Peyer's patch (tissue), 4 donors: Measurements from ENCODE around the gene ARRDC1. TPM values are rescaled to one million over a fixed set of nuclear protein-coding genes. Genes with fewer than 3 reads are reported as not detected.
"Not testable (repeated sequence)": the region's sequence is repeated elsewhere in the genome, so short reads cannot be mapped to it uniquely, and the experiment has no call there.

Experiments used
- DNase-seq, 3 donors: peaks; one replicate each; pipeline ENCODE4 v3.0.0-alpha.2; 2017 to 2019
- H3K27ac ChIP-seq, 4 donors: fragments of 200-600 bp; sonication (generic); one replicate each; pipeline ENCODE4 v1.5.1; 2016 to 2019
- H3K27me3 ChIP-seq, 2 donors: fragments of 200-600 bp; sonication (generic); one replicate each; pipeline ENCODE4 v1.5.1; 2019
- H3K36me3 ChIP-seq, 3 donors: fragments of 200-600 bp; sonication (generic); one replicate each; pipeline ENCODE4 v1.5.1; 2016 to 2019
- H3K4me1 ChIP-seq, 4 donors: fragments of 200-600 bp; sonication (generic); one replicate each; pipeline ENCODE4 v1.5.1; 2016 to 2019
- H3K4me3 ChIP-seq, 4 donors: fragments of 200-600 bp; sonication (generic); 1 replicate in 3 of 4; 2 replicates in 1 of 4; pipeline ENCODE4 v1.5.1; 2016 to 2019; ENCODE audit warnings: mild to moderate bottlenecking in 1 of 4
- H3K9me3 ChIP-seq, 4 donors: fragments of 200-600 bp; sonication (generic); one replicate each; pipeline ENCODE4 v1.5.1; 2016 to 2019; ENCODE audit warnings: mild to moderate bottlenecking in 1 of 4
- POLR2A ChIP-seq, 2 donors: fragments of 450-650 bp; IDR thresholded peaks; one replicate each; pipeline ENCODE4 v1.5.1; 2017; ENCODE audit warnings: antibody characterized with exemption in 2 of 2, mild to moderate bottlenecking in 2 of 2, moderate library complexity in 2 of 2
- total RNA-seq, 4 donors: library from RNA; depleted of rRNA; stranded (reverse); fragments of >200 nt; gene quantifications; one replicate each; pipeline ENCODE4 v1.1.0, GENCODE V29; 2016
- TF ChIP-seq, protein P1 (sequence below), 6 experiments: fragments of 450-650 bp in 4 of 6; fragments of 200-600 bp in 2 of 6; sonication (generic) in 1 of 6; IDR thresholded peaks; one replicate each; pipeline ENCODE4 v1.5.1; 2017 to 2019; ENCODE audit warnings: antibody characterized with exemption in 6 of 6, mild to moderate bottlenecking in 3 of 6, moderate library complexity in 1 of 6

Gene ARRDC1
- total RNA-seq, 4 donors from 2014 or later = 102 to 341 (median 175) TPM

DNA sequence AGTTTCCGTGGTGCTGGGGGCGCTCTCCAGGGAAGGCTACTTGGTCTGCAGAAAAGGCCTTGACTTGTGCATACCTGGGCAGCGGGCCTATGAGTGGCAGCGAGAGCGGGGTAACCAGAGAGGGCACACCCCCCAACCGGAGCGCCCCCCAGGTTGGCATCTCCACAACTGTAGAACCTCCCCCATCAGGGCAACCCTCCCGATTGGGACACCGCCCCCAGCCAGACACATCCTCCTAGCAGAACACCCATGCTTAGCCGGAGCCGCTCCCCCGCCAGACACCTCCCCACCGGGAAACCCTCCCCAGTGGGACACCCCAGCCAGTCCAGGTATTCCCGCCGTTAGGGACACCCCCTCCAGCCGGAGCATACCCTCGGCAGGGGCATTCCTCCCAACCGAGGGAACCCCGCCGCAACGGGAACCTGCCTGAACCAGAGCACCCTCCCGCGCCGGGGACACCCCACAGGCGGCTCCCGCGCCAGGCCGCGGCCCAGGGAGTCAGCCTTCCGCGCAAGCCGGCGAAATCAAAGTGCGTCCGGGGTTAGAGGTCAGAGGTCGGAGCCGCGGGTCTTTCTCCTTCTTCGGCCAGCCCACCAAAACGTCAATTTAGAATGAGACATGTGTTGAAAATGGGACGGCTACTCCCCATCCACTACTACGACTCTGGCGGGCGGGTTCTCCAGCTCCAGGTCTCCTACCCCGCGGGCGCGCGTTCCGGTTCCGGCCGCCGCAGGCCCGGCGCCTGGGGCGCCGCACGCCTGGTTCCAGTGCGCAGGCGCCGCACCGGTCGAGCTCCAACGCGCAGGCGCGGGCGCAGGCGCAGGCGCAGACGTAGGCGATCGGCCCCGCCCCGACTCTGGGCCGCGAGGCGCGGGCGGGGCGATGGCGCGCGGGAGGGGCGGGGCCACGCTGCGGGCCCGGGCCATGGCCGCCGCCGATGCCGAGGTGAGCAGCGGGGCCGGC is 12.9 kb downstream of the ARRDC1 start, which contains the start of gene EHMT1:
TSS of gene EHMT1 (plus strand) at position 901 of the 963 bp plus-strand sequence. CDS start at position 925, 24 bp downstream.
- H3K4me3 ChIP-seq = peak within 1 kb of the TSS; percentile 73 to 94 (median 90)
- no peaks in the 10 kb centered on the region for H3K27me3 ChIP-seq
- peak within 1 kb of the TSS; percentile 90 to 96 (median 93) for H3K27ac ChIP-seq
- peaks cover 0 to 30% (median 0%) of the 10 kb centered on the region in 3 donors for H3K36me3 ChIP-seq
- peak; percentile 76 to 93 (median 92) for DNase-seq
- H3K9me3 ChIP-seq = no peaks in the 10 kb centered on the region
- TF ChIP-seq, protein P1, sequence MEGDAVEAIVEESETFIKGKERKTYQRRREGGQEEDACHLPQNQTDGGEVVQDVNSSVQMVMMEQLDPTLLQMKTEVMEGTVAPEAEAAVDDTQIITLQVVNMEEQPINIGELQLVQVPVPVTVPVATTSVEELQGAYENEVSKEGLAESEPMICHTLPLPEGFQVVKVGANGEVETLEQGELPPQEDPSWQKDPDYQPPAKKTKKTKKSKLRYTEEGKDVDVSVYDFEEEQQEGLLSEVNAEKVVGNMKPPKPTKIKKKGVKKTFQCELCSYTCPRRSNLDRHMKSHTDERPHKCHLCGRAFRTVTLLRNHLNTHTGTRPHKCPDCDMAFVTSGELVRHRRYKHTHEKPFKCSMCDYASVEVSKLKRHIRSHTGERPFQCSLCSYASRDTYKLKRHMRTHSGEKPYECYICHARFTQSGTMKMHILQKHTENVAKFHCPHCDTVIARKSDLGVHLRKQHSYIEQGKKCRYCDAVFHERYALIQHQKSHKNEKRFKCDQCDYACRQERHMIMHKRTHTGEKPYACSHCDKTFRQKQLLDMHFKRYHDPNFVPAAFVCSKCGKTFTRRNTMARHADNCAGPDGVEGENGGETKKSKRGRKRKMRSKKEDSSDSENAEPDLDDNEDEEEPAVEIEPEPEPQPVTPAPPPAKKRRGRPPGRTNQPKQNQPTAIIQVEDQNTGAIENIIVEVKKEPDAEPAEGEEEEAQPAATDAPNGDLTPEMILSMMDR (IDR thresholded peaks at IDR 0.05) = peak in 1 of 6 experiments; percentile 6
- peak; percentile 82 to 84 for TF ChIP-seq POLR2A (IDR thresholded peaks at IDR 0.05)
- H3K4me1 ChIP-seq = peaks cover 0 to 41% (median 17%) of the 10 kb centered on the region in 4 donors

DNA sequence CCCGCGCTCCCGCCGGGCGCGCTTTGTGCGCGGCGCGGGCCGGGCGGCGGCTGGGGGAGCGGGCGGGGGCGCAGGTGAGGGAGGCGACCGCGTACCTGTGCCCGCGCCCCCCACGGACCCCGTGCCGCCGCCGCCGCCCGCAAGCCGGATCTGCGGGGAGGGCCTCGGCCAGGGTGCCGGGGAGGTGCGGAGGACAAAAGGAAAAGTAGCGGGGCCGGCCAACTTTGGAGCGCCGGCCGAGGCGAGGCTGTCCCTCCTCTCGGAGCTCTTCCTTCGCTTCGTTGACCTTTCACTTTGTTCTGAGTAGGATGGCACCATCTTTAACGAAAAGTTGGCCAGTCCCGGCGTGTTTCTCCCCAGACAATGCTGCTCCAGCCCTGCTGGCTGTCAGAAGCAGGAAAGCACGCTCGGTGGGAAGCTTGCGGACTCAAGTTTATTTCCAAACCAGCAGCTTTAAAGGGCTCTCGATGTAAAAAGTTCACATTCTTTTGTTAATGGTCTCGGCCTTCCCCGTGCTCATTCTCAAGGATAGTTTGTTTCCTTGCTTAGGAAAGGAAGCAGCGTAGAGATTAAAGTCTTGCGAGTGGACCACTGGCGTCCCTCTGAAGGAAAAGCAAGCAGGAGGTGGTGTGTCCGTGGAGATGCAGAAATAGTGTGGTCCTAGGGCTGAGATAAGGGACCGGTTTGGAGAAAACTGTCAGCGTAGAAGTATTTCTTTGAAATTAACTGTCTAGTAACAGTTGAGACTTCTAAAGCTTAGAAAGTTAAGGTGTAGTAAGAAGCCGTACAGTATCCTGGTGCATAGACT is 14.0 kb downstream of the ARRDC1 start:
- peak overlapping the region; percentile 83 to 96 (median 89) for H3K27ac ChIP-seq
- TF ChIP-seq POLR2A (IDR thresholded peaks at IDR 0.05) = no peak
- TF ChIP-seq, protein P1 (IDR thresholded peaks at IDR 0.05) = peak in 1 of 6 experiments; percentile 6
- peak overlapping the region; percentile 73 to 94 (median 87) for H3K4me3 ChIP-seq
- no peaks in the 10 kb centered on the region for H3K27me3 ChIP-seq
- H3K9me3 ChIP-seq = no peaks in the 10 kb centered on the region
- peaks cover 0 to 20% (median 0%) of the 10 kb centered on the region in 3 donors for H3K36me3 ChIP-seq
- peaks cover 0 to 38% (median 17%) of the 10 kb centered on the region in 4 donors for H3K4me1 ChIP-seq
- DNase-seq = peak in 1 of 3 donors; percentile 69

DNA sequence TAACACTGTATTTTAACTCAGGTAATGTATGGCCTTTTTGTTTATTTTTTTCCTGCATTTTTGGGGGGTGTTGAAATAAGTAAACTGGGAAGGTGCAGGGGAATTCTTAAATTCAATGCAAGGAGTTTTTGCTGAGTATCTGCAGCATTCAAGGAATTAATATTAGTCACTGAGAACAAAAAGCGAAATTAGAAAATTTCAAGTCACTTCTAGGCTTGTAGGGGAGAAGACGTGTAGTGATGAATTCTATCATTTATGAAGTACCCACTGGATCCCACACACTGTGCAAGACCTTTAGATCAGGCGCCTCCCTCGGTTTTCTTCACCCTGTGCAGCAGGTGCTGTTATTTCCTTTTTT is 14.5 kb downstream of the ARRDC1 start:
- H3K27me3 ChIP-seq = no peaks in the 10 kb centered on the region
- H3K4me3 ChIP-seq = peak overlapping the region in 3 of 4 donors; percentile 80 to 94 (median 94)
- no peaks in the 10 kb centered on the region for H3K9me3 ChIP-seq
- peaks cover 0 to 38% (median 17%) of the 10 kb centered on the region in 4 donors for H3K4me1 ChIP-seq
- no peak for TF ChIP-seq POLR2A (IDR thresholded peaks at IDR 0.05)
- TF ChIP-seq, protein P1 (IDR thresholded peaks at IDR 0.05) = no peak
- peaks cover 0 to 14% (median 0%) of the 10 kb centered on the region in 3 donors for H3K36me3 ChIP-seq
- no peak for DNase-seq
- peak overlapping the region; percentile 83 to 96 (median 89) for H3K27ac ChIP-seq

DNA sequence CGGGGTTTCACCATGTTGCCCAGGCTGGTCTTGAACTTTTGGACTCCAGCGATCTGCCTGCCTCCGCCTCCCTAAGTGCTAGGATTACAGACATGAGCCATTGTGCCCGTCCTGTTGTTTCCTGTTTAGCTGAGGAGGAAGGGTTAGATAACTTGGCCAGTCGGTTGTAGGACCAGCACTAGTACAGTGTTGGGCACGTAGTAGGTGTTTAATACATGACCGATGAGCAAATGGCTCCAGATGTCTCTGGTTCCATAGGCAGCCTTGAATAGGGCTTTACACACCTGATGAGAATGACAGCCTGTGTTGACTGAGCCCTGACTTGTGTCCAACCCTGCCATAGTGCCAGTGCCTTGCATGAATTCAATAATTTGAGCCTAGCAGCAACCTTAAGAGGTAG is 15.1 kb downstream of the ARRDC1 start:
- Histone ChIP-seq H3K9me3 (no peaks in the 10 kb centered on the region), H3K4me3 (peak overlapping the region in 1 of 4 donors; percentile 94), H3K4me1 (peaks cover 0 to 38% (median 19%) of the 10 kb centered on the region in 4 donors), H3K27me3 (no peaks in the 10 kb centered on the region), H3K27ac (no peak overlapping the region), H3K36me3 (peaks cover 0 to 8% (median 0%) of the 10 kb centered on the region in 3 donors)
- TF ChIP-seq, protein P1 (IDR thresholded peaks at IDR 0.05) = no peak
- no peak for TF ChIP-seq POLR2A (IDR thresholded peaks at IDR 0.05)
- DNase-seq = no peak

DNA sequence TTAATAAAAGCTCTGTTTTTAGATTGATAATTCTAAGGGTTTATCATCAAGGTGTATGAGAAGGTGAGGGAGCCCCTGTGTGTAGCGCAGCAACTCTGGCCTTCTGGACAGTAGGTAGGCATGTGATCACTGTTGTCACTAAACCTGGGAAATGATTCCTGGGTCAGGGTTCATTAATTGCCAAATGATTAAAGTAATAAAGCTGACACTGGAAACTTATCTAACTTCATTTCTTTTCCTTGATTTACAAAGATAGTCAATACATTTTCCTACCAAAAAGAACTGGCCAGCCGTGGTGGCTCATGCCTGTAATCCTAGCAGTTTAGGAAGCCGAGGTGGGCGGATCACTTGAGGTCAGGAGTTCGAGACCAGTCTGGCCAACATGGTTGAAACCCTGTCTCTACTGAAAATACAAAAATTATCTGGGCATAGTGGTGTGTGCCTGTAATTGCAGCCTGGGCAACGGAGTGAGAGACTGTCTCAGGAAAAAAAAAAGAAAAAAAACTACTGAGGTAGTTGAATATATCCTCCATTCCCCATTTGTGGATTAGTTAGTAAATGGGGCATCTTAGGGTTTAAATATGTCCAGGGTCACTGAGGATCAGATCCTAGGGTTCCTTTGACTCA is 15.8 kb downstream of the ARRDC1 start:
- TF ChIP-seq, protein P1 (IDR thresholded peaks at IDR 0.05) = peak; percentile 16 to 47 (median 35)
- TF ChIP-seq POLR2A (IDR thresholded peaks at IDR 0.05) = no peak
- Histone ChIP-seq H3K4me3 (no peak overlapping the region), H3K4me1 (peaks cover 0 to 38% (median 21%) of the 10 kb centered on the region in 4 donors), H3K36me3 (peaks cover 0 to 4% (median 0%) of the 10 kb centered on the region in 3 donors), H3K9me3 (no peaks in the 10 kb centered on the region), H3K27ac (no peak overlapping the region), H3K27me3 (no peaks in the 10 kb centered on the region)
- DNase-seq = peak in 1 of 3 donors; percentile 16

DNA sequence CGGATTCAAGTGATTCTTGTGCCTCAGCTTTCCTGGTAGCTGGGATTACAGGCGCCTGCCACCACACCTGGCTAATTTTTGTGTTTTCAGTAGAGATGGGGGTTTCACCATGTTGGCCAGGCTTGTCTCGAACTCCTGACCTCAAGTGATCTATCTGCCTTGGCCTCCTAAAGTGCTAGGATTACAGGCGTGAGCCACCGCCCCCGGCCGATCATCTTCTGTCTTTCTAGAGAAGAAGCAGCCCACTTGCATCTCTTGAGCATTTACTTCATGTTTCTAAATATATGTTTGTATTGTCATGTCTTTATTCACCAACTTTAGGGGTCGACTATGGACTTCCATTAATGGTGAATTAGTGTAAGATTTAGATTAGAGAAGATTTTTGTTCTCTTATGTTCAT is 16.7 kb downstream of the ARRDC1 start:
- not testable (repeated sequence) for H3K27ac ChIP-seq, H3K27me3 ChIP-seq, H3K36me3 ChIP-seq, H3K9me3 ChIP-seq, H3K4me3 ChIP-seq, DNase-seq
- H3K4me1 ChIP-seq = peaks cover 0 to 32% (median 21%) of the 10 kb centered on the region in 4 donors
